ENCODE measurements around the gene NDUFV3.

DNA sequence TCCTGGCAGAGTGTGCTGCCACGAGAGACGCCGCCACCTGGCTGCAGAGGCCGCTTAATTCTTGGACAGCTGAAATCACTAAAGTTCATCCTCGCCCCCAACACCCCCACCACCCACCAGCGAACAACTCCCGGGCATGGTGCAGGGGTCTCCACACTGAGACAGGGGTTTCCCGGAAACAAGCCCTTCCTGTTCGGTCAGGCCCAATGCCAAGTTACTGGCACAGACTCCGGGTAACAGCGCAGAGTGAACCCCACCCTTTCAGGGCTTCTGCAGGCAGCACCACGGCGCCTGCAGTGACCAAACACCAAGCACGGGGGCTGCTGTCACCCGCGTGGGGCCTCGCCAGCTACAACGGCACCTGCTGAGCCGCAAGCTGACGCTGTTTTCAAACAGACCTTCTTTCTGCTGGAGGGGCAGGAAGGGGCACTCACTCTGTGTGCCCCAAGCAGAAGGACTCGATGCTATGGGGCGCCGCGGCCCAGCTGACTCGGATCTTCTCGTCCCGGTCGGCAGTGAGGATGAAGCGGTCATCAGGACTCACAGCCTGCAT, 31.2 kb upstream of the NDUFV3 start:
- TF ChIP-seq POLR2AphosphoS5 (IDR thresholded peaks at IDR 0.05; ENCODE audit: borderline replicate concordance, low read depth, low read length) (no peak), EZH2 (IDR thresholded peaks at IDR 0.05) (no peak), FOXP2 (optimal IDR thresholded peaks at IDR 0.05; ENCODE audit: control extremely low read depth, extremely low read length, insufficient read depth) (no peak)

Data from SK-N-MC (cell line).